Mucosa of gallbladder (tissue), 1 donor: ENCODE measurements around the gene TAGLN2. TPM values are rescaled to one million over a fixed set of nuclear protein-coding genes. Genes with fewer than 3 reads are reported as not detected.

Experiments
- DNase-seq: peaks from one replicate; pipeline ENCODE4 v3.0.0-alpha.2; 2020; ENCODE audit warnings: low spot score
- total RNA-seq: library from RNA; stranded (reverse); gene quantifications from one replicate; pipeline ENCODE4 v1.2.1, GENCODE V29; 2021
- donor health status: DM: no; HTN: no; CAD: no.

TAGLN2 gene
- total RNA-seq, 1 donor from 2014 or later = 205 TPM

GRCh38 chr1:159872891-159873290 is 52.4 kb downstream of the TAGLN2 start:
- DNase-seq = no peak

GRCh38 chr1:159870704-159871103 is 54.6 kb downstream of the TAGLN2 start:
- no peak for DNase-seq

GRCh38 chr1:159869607-159870006 is 55.7 kb downstream of the TAGLN2 start:
- no peak for DNase-seq

GRCh38 chr1:159869173-159869572 is 56.1 kb downstream of the TAGLN2 start:
- DNase-seq = no peak

GRCh38 chr1:159868766-159869165 is 56.5 kb downstream of the TAGLN2 start:
- DNase-seq = no peak

Other genes starting within 250 kb of the TAGLN2 start
- gene CRP, start 210.9 kb downstream of the TAGLN2 start, total RNA-seq = 46.3 TPM
- 44.0 TPM for gene DUSP23, start 144.5 kb downstream of the TAGLN2 start, total RNA-seq
- 0.81 TPM for gene FCRL6, start 123.1 kb downstream of the TAGLN2 start, total RNA-seq
- 7.3 TPM for gene SLAMF8, start 98.6 kb downstream of the TAGLN2 start, total RNA-seq
- gene VSIG8, start 62.9 kb downstream of the TAGLN2 start, total RNA-seq = not detected
- 0.37 TPM for gene CFAP45, start 25.3 kb downstream of the TAGLN2 start, total RNA-seq
- 12.4 TPM for gene IGSF9, start 20.1 kb upstream of the TAGLN2 start, total RNA-seq
- gene SLAMF9, start 28.7 kb upstream of the TAGLN2 start, total RNA-seq = not detected
- 7.9 TPM for gene PIGM, start 106.5 kb upstream of the TAGLN2 start, total RNA-seq
- not detected for gene KCNJ10, start 144.7 kb upstream of the TAGLN2 start, total RNA-seq
- not detected for gene KCNJ9, start 156.0 kb upstream of the TAGLN2 start, total RNA-seq
- gene IGSF8, start 173.1 kb upstream of the TAGLN2 start, total RNA-seq = 81.7 TPM
- 18.6 TPM for gene ATP1A2, start 190.3 kb upstream of the TAGLN2 start, total RNA-seq
- gene ATP1A4, start 226.1 kb upstream of the TAGLN2 start, total RNA-seq = 0.43 TPM